ENCODE data around the gene DPY19L2.
"Not testable (repeated sequence)": the region's sequence is repeated elsewhere in the genome, so short reads cannot be mapped to it uniquely, and the experiment has no call there.

DPY19L2 gene

DNA sequence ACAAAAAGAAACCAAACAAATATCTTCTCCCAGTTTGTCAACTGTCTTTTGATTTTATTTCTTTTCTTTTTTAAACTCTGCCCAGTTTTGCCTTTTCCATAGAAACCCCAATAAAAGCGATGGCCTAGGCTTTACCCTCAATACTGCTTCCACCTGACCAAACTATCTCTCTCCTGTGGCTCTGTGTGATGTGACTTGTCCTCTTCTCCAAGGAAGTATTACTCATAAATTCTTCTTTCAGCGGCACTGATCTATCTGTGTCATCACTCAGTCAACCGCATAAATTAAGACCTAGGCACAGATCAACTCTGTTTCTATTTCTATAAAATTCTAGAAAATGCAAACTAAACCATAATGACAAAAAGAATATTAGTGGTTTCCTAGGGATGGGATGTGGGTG is 9.8 kb downstream of the DPY19L2 start:
- DNase-seq (ENCODE audit: low spot score): not testable (repeated sequence)

DNA sequence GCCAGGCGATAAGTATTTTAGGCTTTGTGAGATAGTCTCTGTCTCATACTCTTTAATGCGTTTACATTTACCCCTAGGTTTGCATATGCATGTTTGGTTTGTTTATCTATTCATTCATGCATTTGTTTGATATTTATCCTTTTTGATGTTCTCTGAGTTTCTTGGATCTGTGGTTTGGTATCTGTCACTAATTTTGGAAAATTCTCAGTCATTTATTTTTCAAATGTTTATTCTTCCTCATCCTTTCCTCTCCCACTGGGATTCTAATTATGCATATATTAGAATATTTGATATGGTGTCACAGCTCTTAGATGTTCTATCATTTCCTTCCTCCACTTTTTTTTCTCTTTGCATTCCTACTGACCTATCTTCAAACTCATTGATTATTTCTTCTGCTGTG is 11.9 kb downstream of the DPY19L2 start:
- not testable (repeated sequence) for DNase-seq (ENCODE audit: low spot score)

DNA sequence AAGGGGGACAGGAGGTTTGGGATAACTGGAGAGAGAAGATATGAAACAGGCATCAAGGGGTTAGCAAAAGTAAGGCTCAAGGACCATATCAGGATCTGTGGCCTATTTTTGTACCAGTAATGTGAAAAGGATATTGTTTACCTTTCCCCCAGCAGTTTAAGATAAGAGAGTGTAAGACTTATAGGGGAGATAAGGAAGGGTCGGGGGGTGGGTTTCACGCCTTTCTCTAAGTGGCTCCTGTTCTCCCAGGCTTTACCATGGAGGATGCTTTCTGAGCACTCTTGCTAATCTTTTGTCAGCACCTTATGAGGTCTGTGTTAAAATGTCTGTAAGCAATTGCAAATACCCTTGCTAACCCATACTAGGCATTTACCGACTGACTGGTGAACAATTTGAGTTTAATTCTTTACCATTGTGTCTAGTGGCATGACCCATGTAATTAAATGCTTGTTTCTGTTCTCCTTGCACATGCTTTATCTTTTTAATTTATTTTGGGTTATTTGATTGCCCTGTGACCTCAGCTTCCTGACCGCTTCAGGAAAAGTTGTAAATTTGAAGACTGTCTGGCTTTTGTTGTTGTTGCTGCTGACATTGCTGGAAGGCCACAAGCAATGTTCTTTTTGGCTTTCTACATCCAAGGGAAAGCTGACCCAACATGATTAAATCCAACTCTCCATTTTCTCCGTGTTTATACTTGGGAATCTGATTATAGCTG is 12.6 kb downstream of the DPY19L2 start:
- not testable (repeated sequence) for DNase-seq (ENCODE audit: low spot score)

DNA sequence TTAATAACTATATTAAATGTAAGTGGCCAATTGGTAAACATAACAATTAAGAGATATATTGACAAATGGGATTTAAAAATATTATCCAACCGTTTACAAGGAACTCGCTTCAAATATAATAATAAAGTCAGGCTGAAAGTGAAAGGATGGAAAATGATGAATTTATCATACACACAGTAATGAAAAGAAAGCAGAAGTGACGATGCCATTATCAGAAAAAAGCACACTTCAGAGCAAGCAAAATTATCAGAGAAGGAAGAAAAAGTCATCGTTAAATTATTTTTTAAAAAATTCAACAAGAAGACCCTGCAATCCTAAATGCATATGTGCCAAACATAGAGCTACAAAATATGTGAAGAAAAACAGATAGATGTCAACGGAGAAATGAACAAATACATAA is 13.8 kb downstream of the DPY19L2 start:
- DNase-seq (ENCODE audit: low spot score): not testable (repeated sequence)

DNA sequence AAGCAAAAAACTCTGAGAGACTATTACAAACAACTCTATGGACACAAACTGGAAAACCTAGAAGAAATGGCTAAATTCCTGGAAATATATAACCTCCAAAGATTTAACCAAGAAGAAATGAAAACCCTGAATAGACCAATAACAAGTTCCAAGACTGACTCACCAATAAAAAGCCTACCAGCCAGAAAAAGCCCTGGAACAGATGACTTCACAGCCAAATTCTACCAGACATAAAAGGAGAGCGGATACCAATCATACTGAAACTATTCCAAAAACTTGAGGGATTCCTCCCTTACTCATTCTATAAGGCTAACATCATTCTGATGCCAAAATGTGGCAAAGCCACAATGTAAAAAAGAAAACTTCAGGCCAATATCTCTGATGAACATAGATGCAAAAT is 18.8 kb downstream of the DPY19L2 start:
- DNase-seq (ENCODE audit: low spot score): not testable (repeated sequence)

DNA sequence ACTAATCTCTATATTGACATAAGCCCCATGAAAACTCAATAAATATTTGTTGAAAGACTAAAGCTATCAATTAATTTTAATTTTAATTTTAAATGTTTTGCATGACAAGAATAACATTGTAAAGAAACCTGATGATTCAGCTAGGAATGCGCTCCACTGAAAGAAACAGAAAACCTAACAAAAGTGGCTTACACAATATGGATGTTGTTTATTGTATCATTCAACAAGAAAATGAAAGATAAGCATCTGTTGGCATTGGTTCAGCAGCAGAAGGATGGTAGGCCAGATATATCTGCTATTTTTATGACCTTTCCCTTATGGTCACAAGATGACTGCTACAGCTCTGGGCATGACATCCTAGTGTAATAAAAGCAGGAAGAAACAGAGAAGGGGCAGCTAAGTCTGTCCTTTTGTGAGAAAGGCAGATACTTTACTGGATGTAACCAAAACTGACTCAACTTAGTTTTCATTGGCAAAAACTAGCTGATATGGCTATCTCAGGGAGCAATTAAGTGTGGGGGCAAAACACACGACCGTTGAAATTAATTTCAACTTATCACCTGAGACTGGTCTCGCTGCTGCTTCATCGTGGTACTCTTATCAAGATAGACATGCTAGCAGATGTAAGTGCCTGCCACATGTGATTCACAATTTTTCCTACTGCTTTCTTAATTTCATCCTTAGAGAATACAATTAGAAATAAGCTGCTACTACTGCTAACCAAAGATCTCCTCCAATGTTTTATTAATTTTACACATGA is 24.7 kb downstream of the DPY19L2 start:
- not testable (repeated sequence) for DNase-seq (ENCODE audit: low spot score)

DNA sequence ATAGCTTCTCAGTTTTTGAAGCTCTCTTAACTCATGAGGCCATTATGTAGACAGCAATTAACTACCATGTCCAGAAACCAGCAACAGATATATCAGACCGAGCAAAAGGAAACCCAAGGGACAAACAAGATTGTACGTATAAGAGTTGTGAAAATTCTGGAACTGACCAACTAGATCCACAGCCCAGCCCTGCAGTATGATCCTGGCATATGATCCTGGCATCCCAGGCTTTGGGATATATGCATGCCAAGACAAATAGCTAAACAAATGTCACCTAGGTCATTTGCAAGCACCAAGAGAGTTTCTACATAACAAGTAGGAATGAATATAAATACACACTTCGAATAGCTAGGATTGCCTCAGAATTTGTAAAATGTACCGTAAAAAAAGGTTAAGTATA is 44.0 kb downstream of the DPY19L2 start:
- DNase-seq (ENCODE audit: low spot score): not testable (repeated sequence)

DNA sequence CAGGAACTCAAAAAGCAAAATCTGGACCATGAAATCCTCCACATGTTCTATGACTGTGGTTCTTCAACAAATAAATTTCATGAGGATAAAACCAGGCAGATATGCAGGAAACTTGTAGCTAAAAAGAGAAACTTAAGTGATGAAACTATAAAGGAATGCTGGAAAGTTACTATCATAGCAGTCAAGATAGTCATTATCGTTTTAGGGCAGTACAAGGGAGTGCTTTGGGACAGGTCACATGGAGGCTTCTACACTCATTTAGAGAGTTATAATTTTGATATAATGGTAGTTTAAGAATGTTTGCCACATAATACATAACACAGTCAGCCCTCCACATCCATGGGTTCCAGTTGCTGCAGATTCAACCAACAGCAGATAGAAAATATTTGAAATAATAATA is 52.7 kb downstream of the DPY19L2 start:
- not testable (repeated sequence) for DNase-seq (ENCODE audit: low spot score)

DNA sequence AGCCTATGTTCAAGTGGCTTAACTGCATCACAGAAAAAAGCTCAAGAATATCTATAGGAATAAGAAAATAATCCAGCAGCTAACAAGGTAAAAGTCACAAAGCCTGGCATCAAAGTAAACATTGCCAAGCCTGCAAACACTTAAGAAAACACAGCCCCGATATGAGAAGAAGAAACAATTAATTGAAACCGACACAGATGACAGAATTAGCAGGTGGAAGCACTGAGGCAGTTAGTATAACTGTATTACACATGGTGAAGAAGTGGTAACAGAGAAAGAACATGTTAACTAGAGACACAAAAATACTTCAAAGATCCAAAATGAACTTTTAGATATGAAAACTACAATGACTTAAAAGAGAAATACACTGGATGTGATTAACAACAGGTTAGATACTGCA is 57.0 kb downstream of the DPY19L2 start:
- DNase-seq (ENCODE audit: low spot score): not testable (repeated sequence)

DNA sequence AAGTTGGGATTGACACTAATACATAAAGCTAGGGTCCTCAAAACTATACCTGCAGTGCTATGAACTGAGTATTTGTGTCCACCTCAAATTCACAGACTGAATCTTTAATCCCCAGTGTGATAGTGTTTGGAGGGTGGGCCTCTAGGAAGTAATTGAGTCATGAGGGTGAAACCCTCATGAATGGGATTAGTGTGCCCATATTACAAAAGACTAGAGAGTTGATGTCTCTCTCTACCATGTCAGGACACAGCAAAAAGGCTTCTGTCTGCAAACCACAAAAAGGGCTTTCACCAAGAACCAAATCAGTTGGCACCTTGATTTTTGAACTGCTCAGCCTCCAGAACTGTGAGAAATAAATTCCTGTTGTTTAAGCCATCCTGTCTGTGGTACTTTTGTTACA is 59.0 kb downstream of the DPY19L2 start:
- not testable (repeated sequence) for DNase-seq (ENCODE audit: low spot score)

DNA sequence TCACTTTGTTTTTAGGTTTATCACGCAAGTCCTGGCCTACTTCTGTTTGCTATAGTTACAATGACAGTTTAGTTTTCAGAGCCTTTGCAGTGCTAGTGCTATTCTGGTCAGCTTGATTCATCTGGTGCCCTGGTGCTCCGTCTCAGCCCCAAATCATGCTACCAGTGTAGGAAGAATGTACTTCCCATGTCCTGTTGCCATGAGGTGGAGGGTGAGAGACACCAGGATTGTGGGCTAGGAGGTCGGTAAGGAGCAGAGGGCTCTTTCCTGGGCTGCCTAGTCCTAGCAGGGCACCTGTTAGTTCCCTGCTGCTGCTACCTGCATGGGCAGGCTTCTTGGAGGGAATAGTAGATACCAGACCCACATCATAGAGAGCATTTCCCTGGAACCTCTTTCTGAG is 63.3 kb downstream of the DPY19L2 start:
- DNase-seq (ENCODE audit: low spot score): not testable (repeated sequence)

DNA sequence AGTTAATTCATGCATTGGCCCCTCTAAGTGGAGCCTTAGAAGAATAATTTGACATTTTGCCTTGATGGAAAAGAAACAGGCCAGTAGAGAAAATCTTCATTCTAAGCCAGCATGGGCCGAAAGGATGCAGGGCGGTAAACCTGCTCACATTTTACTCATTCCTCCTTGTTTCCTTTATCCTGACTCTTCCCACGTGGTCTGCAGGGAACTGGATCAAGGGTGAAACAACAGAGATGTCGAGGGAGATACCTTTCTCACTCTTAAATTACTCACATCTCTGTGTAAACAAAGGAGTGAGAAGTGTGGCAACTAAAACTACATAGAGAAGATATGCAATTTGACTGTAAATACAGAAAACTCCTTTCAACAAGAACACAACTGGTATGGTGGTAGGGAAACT is 73.5 kb downstream of the DPY19L2 start:
- DNase-seq (ENCODE audit: low spot score): not testable (repeated sequence)

DNA sequence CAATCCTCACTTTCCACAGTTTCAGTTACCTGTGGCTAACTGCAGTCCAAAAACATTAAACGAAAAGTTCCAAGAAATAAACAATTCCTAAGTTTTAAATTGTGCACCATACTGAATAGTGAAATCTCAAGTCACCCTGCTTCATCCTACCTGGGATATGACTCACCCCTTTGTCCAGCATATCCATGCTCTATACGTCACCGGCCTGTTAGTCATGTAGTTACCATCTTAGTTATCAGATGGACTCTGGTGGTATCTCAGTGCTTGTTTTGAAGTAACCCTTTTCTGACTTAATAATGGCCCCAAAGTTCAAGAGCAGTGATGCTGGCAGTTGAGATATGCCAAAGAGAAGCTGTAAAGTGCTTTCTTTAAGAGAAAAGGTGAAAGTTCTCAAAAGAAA is 83.9 kb downstream of the DPY19L2 start:
- DNase-seq (ENCODE audit: low spot score): not testable (repeated sequence)

DNA sequence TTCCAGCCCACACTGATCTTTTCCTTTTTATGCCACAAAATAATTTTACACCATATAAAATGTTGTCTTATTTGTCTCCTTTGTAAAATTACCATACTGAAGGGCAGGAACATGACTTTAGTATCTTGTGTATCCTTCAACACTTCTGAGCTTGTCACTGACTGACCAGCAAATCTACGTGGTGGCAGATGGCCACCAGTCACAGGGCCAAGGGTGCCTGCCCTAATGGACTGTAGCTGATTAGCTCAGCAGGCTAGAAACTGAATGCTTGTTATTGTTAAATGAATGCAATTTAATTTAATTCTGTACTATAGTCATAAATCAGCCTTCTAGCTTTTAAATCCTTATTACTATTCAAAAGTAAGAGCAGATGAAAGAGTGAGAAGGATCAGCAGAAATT is 85.0 kb downstream of the DPY19L2 start:
- not testable (repeated sequence) for DNase-seq (ENCODE audit: low spot score)

DNA sequence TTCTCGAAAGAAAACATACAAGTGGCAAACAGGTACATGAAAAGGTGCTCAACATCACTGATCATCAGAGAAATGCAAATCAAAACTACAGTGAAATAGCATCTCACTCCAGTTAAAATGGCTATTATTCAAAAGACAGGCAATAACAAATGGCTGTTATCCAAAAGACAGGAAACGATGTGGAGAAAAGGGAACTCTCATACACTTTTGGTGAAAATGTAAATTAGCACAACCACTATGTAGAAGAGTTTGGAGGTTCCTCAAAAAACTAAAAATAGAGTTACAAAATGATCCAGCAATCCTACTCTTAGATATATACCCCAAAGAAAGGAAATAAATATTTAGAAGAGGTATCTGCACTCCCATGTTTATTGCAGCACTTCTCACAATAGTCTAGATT is 90.7 kb downstream of the DPY19L2 start:
- DNase-seq (ENCODE audit: low spot score): not testable (repeated sequence)

DNA sequence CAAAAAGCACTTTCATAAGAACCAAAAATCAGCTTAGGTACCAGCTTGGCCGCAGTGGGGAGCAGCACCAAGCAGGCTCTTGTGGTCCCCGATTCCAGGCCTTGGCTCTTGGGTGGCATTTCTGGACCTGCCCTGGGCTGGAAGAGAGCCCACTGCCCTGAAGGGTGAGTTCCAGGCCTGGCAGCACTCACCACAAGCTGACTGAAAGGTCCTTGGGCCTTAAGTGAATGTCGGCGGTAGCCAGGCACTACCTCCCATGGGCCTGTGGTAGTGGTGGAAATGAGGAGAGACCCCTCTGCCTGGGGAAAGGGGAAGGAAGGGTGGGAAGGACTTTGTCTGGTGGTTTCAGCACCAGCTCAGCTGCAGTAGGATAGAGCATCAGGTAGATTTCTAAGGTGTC is 96.3 kb downstream of the DPY19L2 start:
- DNase-seq (ENCODE audit: low spot score): not testable (repeated sequence)

DNA sequence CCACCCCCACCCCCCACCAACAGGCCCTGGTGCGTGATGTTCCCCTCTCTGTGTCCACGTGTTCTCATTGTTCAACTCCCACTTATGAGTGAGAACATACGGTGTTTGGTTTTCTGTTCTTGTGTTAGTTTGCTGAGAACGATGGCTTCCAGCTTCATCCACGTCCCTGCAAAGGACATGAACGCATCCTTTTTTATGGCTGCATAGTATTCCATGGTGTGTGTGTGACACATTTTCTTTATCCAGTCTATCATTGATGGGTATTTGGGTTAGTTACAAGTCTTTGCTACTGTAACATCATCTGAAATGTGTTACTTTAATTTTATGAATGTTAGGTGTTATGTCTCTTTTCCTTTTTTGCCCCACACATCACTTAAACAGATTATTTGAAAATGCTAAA is 109.8 kb downstream of the DPY19L2 start:
- DNase-seq (ENCODE audit: low spot score): not testable (repeated sequence)

DNA sequence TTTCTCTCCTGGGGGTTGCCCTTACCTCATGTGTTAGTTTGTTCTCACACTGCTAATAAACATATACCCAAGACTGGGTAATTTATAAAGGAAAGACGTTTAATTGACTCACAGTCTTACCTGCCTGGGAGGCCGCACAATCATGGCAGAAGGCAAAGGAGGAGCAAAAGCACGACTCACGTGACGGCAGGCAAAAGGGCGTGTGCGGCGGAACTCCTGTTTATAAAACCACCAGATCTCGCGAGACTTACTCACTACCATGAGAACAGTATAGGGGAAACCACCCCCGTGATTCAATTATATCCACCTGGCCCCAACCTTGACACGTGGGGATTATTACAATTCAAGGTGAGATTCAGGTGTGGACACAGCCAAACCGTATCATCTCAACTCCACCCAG is 116.9 kb downstream of the DPY19L2 start:
- DNase-seq (ENCODE audit: low spot score): not testable (repeated sequence)

DNA sequence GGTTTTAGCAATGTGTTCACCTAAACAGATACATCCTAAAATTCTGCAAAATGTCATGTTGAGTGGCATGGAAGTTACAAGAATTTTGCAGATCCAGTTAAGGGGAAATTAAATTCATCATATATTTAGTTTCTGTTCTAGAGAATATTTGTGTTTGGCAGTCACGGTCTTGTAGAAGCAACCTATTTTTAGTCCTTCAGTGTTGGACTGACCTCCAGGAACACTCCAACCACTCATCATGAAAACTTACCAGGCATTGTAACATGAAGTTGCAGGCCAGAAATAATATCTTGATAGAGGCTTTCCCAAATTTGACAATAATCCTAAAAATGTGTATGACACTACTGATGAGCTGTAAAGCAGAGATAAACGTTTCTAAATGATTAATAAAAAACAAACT is 119.3 kb downstream of the DPY19L2 start:
- not testable (repeated sequence) for DNase-seq (ENCODE audit: low spot score)

DNA sequence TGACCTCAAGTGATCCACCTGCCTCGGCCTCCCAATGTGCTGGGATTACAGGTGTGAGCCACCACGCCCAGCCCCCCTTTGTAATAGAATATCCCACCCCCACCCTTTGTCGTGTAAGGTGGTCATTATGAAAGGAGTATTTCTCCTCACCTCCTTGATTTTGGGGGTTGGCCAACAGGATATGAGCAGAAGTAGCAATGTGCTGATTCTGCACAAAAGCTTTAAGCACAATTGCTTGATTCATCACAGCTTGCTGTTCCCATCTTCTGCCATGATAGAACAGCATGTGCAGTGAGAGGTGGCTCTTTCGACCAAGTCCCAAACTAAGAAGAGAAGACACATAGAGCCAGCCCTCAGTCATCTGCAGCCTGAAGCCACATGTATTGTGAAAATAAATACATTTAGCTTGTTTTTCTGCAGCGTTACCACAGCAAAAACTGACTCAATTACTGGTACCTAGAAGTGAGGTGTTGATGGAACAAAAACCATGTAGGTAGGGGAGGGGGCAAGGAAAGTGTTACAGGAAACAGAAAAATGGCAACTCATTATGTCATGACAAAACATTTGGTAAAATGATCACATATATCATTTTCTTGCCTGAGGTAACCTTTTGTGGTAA is 122.9 kb downstream of the DPY19L2 start:
- not testable (repeated sequence) for DNase-seq (ENCODE audit: low spot score)

DNA sequence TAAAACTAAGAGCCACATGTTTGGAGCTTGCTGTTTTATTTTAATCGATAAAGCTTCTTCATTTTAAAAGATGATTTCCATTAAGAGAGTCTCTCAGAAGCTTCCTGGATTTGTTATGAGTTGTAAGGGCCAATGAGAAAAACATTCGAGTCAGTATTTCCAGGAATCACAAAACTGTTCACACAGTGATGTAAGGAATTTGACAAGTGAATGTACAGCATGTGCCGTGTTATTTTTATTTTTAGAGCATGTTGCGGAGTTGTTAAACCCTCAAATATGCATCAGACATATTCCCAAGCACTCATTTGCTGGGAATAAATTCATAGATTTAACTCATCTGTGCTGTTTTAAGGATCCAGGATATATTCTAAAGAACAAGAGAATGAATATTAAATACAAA is 129.6 kb downstream of the DPY19L2 start:
- not testable (repeated sequence) for DNase-seq (ENCODE audit: low spot score)

DNA sequence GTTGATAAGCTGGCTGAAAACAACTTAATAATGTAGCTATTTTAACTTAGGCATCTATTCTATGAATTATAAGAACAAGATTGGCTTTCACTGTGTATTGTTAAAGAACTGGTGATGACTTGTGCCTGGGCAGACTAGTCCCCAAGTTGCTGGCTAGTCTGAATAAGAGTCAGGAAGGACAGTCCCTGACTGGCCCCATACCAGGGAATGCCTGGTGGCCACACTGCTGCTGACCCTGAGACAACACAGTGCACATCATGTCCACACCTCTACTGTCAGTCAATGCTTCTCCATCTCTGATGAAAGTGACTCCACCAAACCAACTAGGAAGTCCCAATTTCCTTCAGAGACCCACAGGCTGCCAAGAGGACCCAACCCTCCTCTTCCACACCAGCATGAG is 130.5 kb downstream of the DPY19L2 start:
- not testable (repeated sequence) for DNase-seq (ENCODE audit: low spot score)

DNA sequence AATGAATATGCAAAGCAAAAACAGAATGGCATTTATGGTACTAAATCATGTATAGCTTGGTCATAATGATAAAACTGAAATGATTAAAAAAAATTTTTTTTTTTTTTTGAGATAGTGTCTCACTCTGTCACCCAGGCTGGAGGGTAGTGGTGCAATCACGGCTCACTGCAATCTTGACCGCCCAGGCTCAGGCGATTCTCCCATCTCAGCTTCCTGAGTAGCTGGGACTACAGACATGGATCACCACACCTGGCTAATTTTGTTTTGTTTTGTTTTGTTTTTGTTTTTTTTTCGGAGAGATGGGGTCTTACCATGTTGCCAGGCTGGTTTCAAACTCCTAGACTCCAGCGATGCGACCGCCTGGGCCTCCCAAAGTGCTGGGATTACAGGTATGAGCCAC is 138.7 kb downstream of the DPY19L2 start:
- not testable (repeated sequence) for DNase-seq (ENCODE audit: low spot score)
